Spleen (tissue), 7 donors: Measurements from ENCODE around the gene SPEN.

Experiments
- POLR2A ChIP-seq, 3 donors: fragments of 450-650 bp; IDR thresholded peaks; one replicate each; pipeline ENCODE4 v1.5.1; 2017; ENCODE audit warnings: antibody characterized with exemption in 3 of 3, mild to moderate bottlenecking in 1 of 3
- TF ChIP-seq, protein P1 (sequence below), 11 experiments: fragments of 200-600 bp in 7 of 11; fragments of 450-650 bp in 4 of 11; sonication (generic) in 4 of 11; IDR thresholded peaks in 8 of 11; conservative IDR thresholded peaks in 3 of 11; 1 replicate in 7 of 11; 2 replicates in 4 of 11; pipeline versions ENCODE4 v1.4.0 to v1.8.0; 2016 to 2021; ENCODE audit warnings: antibody characterized with exemption in 11 of 11, inconsistent platforms in 4 of 11, mild to moderate bottlenecking in 1 of 11
- donor health status: DM: no; HTN: no; CAD: no; lungs with moderate emphysema.
- donor health status: DM: no; HTN: no; CAD: no.
- donor health status: DM: no; HTN: no; CAD: no.

DNA sequence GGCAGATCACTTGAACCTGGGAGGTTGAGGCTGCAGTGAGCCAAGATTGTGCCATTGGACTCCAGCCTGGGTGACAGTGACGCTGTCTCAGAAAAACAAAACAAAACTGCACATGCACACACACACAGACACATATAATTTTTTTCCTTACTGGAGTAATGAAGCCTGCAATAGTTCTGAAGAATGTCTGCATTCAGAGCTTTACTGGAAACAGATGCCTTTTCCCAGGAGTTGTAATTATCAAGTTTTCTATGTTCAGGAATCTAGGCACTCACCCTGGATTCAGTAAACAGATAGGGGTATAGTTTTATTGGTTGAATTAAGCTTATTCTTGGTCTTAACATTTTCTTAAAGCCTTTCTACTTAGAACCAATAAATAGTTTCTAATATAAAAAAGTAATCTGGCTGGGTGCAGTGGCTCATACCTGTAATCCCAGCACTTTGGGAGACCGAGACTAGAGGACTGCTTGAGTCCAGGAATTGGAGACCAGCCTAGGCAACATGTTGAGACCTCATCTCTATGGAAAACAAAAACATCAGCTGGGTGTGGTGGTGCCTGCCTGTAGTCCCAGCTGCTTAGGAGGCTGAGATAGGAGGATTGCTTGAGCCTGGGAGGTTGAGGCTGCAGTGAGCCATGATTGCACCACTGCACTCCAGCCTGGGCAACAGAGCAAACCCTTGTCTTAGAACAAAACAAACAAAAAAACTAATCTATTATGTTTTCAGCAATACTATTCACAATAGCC lies 15.8 kb downstream of the SPEN start:
- no peak for TF ChIP-seq POLR2A (IDR thresholded peaks at IDR 0.05)
- TF ChIP-seq, protein P1, sequence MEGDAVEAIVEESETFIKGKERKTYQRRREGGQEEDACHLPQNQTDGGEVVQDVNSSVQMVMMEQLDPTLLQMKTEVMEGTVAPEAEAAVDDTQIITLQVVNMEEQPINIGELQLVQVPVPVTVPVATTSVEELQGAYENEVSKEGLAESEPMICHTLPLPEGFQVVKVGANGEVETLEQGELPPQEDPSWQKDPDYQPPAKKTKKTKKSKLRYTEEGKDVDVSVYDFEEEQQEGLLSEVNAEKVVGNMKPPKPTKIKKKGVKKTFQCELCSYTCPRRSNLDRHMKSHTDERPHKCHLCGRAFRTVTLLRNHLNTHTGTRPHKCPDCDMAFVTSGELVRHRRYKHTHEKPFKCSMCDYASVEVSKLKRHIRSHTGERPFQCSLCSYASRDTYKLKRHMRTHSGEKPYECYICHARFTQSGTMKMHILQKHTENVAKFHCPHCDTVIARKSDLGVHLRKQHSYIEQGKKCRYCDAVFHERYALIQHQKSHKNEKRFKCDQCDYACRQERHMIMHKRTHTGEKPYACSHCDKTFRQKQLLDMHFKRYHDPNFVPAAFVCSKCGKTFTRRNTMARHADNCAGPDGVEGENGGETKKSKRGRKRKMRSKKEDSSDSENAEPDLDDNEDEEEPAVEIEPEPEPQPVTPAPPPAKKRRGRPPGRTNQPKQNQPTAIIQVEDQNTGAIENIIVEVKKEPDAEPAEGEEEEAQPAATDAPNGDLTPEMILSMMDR (IDR thresholded peaks at IDR 0.05 in 8 of 11, conservative IDR thresholded peaks at IDR 0.05 in 3 of 11): no peak
